ENCODE data around the gene VWC2. TPM values are rescaled to one million over a fixed set of nuclear protein-coding genes. Genes with fewer than 3 reads are reported as not detected.
A peak's percentile ranks its signal among the peaks of the same experiment; 100 is the strongest.

The VWC2 gene
- polyA plus RNA-seq (ENCODE audit: insufficient read length in 10 of 10), result under 1 TPM; 0.07 to 0.22 (median 0.12) TPM
- long read RNA-seq, donor 1, result 0 reads
- long read RNA-seq, donor 2, result 0 reads
- long read RNA-seq, donor 3, result 0 reads
- long read RNA-seq, donor 4, result 0 reads
- long read RNA-seq, donor 5, result 0 reads
- long read RNA-seq, donor 6, full-length matches to known transcripts, result 1 of 1 reads
- long read RNA-seq, donor 6, partial matches to known transcripts, result 0 of 1 reads
- long read RNA-seq, donor 6, other reads (novel, unspliced or antisense), result 0 of 1 reads
- long read RNA-seq, donor 7, result 0 reads
- long read RNA-seq, donor 8, result 0 reads
- long read RNA-seq, donor 9, result 0 reads

DNA sequence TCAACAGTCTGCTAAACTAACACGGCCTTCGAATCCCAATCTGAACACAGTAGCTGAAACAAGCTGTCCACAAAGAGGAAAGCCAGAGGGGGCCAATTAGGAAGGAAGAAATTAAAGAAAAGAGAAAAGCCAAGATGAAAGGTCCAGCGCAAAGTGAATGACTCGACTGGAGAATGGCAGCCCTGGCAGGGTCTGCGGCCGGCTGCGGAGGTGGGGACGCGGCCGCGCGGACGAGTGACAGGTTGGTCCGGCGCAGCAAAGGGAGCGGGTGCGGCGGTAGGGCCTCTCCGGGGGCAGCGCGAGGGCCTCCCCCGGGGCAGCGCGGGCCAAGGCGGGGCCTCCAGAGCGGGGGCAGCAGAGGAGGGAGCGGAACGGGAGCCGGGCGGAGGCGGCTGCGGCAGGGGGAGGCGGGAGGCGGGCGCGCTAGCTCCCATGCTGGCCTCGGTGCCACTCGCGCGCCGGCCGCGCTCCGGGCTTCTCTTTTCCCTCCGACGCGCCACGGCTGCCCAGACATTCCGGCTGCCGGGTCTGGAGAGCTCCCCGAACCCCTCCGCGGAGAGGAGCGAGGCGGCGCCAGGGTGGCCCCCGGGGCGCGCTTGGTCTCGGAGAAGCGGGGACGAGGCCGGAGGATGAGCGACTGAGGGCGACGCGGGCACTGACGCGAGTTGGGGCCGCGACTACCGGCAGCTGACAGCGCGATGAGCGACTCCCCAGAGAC is at the start of gene VWC2:
Gene VWC2, plus strand, starts transcription at position 421 of the 718 bp plus-strand sequence. CDS start 1,798 bp downstream, outside the sequence.
- peak in 2 of 3 donors; percentile 15 to 48 for DNase-seq

DNA sequence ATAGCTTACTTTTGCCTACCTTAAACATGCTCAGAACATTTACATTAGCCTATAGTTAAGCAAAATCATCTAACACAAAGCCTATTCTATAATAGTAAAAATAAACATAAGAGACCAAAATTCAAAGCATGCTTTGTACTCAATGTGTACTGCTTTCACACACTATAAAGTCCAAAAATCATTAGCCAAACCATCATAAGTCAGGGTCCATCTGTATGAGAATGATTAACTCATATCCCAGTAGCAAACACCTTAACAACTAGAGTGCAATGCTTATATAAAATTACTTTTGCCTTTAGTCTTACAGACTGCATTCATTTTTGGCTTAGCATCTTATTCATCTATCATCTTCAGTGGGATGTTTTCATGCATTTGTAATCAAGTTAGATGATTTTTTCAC is 49.4 kb upstream of the VWC2 start:
- no peak for DNase-seq

- DNase-seq, result no peak
Measured at GRCh38 chr7:49731836-49732235, 41.6 kb upstream of the VWC2 start.

DNA sequence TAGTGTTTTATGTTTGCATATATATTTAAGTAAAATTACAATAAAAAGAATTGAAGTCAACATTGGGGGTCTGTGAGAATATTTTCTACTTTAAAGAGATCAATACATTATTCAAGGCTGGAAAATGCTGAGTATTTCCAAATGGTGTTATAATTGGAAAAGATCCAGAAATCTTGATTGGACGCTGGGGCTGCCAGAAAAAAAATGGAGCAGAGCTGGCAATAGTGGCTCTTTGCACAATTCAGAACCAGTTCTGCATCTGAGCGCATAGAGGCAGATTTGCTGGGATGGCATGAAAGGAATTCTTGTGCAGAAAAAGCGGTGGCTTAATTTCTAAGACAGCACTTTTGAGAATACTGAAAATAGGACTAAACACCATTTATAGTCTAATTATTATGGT is 10.8 kb upstream of the VWC2 start:
- no peak for DNase-seq

DNA sequence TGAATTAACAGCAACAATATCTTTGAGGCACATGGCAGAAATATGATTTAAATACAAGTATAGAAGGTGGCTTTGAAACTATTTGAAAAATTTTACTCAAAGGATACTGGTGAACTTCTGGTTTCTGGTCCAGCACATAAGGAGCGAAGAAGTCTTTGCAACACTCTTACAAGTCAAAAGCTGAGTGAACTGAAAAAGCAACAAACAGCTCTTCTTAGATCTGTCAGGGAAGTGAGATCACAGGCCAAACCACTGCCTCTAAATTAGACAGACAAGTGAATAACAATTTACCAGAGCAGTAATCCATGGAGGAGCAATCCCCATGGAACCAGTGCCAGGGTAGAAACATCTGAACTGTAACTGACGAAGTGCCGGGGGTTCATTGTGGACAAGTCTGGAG is 9.6 kb upstream of the VWC2 start:
- DNase-seq, result no peak

GRCh38 chr7:49766966-49767365 is 6.5 kb upstream of the VWC2 start:
- no peak for DNase-seq

DNA sequence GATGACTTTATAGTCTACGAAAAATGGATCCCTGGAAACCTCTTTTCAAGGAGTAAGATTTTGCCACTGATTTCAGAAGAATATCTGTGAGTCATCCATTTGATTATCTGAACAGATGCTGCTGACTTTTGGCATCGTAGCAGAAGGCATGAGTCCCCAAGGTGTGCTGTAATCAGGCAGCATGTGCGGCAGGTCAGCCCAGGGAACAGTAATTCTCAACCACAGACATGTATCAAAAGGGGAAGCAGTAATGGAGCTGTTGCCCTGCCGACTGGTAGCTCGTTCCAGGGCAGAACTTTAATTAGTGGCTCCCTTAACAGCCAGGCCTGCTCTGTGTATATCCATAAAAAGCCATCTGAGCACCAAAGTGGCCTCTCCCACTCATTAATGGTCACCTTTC is 5.7 kb upstream of the VWC2 start:
- DNase-seq, result no peak

GRCh38 chr7:49768254-49768653 is 5.2 kb upstream of the VWC2 start:
- no peak for DNase-seq

- no peak for DNase-seq
Measured at GRCh38 chr7:49768835-49769234, 4.6 kb upstream of the VWC2 start.

GRCh38 chr7:49769285-49769857 is 4.1 kb upstream of the VWC2 start:
- no peak for DNase-seq

GRCh38 chr7:49770838-49771237 is 2.6 kb upstream of the VWC2 start:
- no peak for DNase-seq

DNA sequence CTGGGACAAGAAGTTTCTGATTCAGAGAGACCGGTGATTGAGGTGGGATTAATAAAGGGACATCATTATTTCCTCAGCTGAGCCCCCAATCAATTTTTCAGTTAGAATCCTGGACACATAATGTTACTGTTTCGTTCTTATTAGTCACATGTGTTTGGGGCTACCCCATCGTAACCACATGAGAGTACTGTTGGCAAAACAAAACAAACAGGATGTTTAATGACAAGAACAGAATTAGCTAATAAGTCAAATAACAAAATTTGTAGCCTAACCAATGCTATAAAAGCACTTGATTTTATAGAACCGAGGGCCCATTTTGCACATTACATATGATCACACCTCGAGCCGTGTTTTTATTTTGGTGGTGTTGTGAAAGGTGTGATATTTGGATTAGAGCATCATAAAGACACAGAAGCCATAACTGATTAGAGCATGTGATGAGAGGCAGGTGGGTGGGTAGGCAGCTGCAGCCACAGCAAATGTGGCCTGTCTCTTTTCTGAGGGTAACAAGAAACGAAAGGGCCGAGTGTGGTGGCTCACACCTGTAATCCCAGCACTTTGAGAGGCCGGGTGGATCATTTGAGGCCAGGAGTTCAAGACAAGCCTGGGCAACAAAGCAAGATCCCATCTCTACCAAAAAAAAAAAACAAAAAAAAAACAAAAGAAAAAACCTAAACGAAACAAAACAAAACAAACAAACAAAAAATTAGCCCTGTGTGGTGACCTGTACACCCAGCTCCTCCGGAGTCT is 1.8 kb upstream of the VWC2 start:
- no peak for DNase-seq

DNA sequence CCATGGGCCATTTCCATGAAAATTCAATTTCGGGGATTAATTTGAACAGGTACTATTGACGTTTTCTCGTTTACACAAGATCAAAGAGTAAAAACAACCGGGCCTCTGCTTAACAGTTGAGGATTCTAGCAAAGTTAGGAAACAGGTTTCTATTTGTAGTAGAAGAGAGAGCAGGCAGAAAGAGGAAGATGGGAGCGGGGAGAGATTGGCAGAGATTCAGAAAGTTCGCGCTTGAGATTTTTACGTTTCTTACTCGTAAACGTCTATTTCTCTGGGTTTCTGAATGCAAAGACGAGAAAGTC is 571 bp upstream of the VWC2 start:
- DNase-seq, result no peak

DNA sequence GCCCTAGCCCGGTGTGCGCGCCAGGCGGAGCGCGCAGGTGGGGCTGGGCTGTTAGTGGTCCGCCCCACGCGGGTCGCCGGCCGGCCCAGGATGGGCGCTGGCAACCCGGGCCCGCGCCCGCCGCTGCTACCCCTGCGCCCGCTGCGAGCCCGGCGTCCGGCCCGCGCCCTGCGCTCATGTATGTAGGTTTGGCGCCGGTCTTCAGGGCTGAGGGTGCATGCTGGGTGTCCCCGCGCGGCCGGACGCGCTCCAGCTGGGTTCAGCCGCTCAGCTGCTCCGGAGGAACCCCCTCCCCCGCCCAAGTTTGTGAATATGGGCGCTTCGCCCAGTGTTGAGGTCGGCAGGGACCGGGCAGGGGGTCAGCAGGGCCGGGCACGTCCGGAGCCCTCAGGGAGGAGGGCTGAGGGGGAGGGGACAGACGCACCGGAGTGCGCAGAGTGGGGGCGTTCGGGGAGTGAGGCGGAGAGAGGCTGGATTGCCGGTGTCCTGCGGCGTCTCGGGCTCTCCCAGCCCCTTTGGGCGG is 559 bp downstream of the VWC2 start:
- DNase-seq, result peak in 2 of 3 donors; percentile 7 to 35

GRCh38 chr7:49774459-49775064 is 1.1 kb downstream of the VWC2 start:
- peak in 2 of 3 donors; percentile 21 to 55 for DNase-seq

DNA sequence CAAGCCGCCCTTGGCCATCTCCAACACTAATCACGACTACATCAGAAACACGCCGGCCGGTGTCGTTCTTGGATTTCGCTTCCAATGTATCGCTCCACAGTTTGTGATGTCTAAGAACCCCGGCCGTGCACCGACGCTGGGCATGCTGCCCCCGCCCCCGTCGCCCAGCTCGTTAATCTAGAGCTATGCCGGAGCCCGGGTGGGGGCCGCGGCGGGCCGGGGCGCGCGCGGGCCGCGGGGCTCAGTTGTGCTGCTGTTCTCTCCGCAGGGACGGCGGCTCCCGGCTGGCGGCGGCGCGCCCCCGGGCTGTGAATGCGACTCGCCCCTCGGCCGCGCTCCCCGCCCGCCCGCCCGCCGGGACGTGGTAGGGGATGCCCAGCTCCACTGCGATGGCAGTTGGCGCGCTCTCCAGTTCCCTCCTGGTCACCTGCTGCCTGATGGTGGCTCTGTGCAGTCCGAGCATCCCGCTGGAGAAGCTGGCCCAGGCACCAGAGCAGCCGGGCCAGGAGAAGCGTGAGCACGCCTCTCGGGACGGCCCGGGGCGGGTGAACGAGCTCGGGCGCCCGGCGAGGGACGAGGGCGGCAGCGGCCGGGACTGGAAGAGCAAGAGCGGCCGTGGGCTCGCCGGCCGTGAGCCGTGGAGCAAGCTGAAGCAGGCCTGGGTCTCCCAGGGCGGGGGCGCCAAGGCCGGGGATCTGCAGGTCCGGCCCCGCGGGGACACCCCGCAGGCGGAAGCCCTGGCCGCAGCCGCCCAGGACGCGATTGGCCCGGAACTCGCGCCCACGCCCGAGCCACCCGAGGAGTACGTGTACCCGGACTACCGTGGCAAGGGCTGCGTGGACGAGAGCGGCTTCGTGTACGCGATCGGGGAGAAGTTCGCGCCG is 1.9 kb downstream of the VWC2 start:
- DNase-seq, result peak in 2 of 3 donors; percentile 11 to 38

DNA sequence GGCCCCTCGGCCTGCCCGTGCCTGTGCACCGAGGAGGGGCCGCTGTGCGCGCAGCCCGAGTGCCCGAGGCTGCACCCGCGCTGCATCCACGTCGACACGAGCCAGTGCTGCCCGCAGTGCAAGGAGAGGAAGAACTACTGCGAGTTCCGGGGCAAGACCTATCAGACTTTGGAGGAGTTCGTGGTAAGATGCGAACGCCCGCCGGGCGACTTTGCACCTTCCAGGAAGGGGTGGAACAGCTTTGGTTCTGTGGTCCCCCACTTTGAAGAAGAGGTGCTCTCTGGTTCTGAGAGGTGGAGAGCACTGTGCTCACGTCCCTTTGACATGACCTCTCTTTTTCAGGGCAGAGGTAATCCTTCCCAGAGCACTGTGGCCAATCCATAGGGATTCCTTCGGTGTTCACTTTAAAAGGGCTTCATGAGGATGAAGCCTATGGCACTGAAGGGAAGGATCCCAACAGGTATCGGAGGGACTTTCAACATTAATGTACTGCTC is 2.6 kb downstream of the VWC2 start:
- DNase-seq, result no peak

DNA sequence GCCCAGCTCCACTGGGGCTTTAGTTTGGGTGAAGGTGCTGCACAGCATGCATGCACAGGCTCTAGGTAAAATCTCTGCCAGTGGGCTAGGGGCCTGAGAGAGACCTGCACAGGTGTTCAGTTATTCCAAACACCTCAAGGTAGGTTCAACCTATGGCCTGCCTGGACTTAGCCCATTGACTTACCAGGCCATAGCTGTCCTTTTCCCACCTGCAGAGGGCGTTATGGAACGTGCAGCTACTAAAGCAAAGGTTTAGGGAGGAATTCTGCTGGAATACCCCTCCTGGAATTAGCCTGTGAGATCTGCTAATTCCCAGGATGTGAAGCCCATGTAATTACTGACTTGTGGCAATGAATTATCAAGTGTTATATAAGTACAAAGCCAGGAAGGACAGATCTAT is 3.6 kb downstream of the VWC2 start:
- DNase-seq, result no peak

DNA sequence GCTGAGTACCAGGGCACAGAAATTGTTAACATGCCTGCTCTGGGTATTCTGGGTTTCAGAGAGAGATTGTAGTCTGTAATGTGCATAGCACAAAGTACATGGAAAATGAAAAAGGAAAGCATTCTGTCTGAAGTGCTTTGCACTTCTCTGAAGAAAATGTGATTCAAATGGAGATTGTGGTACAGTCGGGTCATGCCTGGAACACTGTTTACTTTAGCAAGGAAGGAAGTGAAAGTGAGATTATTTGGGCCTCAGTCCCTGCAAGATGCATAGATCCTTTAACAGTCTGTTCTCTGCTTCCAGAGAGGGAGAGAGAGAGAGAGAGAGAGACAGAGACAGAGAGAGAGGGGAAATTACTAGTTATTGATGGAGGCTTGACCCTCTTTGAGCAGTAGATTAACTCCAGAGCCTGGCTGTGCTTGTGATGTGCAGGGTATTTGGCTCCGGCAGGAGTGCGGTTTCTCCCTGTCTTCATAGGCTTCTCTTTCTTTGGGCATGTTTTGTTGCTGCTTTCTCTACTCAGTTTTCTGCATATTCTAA is 5.4 kb downstream of the VWC2 start:
- no peak for DNase-seq

- DNase-seq, result no peak
Measured at GRCh38 chr7:49780953-49781352, 7.5 kb downstream of the VWC2 start.
